ENCODE results near the gene BPIFB1. TPM values are rescaled to one million over a fixed set of nuclear protein-coding genes. Genes with fewer than 3 reads are reported as not detected.

The BPIFB1 gene
- total RNA-seq, 2 donors from 2014 or later, result not detected

GRCh38 chr20:33237989-33238388 is 45.0 kb upstream of the BPIFB1 start:
- Histone ChIP-seq H3K36me3 (replicated peaks in 1 of 2; ENCODE audit: insufficient read depth in 1 of 2, low read depth in 2 of 2) (no peaks in the 10 kb centered on the region), H3K4me1 (no peaks in the 10 kb centered on the region), H3K9me3 (no peaks in the 10 kb centered on the region), H3K4me3 (no peak overlapping the region), H3K27ac (no peak overlapping the region), H3K27me3 (no peaks in the 10 kb centered on the region)
- 33 to 60% methylated on average over 1 to 6 of the region's 6 CpGs for WGBS, 2 donors
- TF ChIP-seq POLR2A (IDR thresholded peaks at IDR 0.05), result no peak
- no peak for TF ChIP-seq CTCF (IDR thresholded peaks at IDR 0.05)
- no peak for DNase-seq
- ATAC-seq, result no peak
- intact Hi-C loops (cut with DNase I), result no loop called here

- Histone ChIP-seq H3K27ac (no peak overlapping the region), H3K4me1 (no peaks in the 10 kb centered on the region), H3K9me3 (no peaks in the 10 kb centered on the region), H3K4me3 (no peak overlapping the region), H3K27me3 (no peaks in the 10 kb centered on the region), H3K36me3 (replicated peaks in 1 of 2; ENCODE audit: insufficient read depth in 1 of 2, low read depth in 2 of 2) (no peaks in the 10 kb centered on the region)
- TF ChIP-seq CTCF (IDR thresholded peaks at IDR 0.05) (no peak), POLR2A (IDR thresholded peaks at IDR 0.05) (no peak)
- WGBS, 2 donors, result 0 to 29% methylated on average over 1 of the region's 1 CpG
- intact Hi-C loops (cut with DNase I), result no loop called here
- ATAC-seq (no peak), DNase-seq (no peak)
These were observed 43.6 kb upstream of the BPIFB1 start for GRCh38 chr20:33239418-33239817.

- no peak for ATAC-seq
These were observed 42.9 kb upstream of the BPIFB1 start for GRCh38 chr20:33239979-33240736.

GRCh38 chr20:33240923-33241322 is 42.1 kb upstream of the BPIFB1 start:
- no peak overlapping the region for H3K27ac ChIP-seq
- no peak for TF ChIP-seq POLR2A (IDR thresholded peaks at IDR 0.05)
- no peak for TF ChIP-seq CTCF (IDR thresholded peaks at IDR 0.05)
- H3K9me3 ChIP-seq, result no peaks in the 10 kb centered on the region
- no peaks in the 10 kb centered on the region for H3K27me3 ChIP-seq
- H3K4me1 ChIP-seq, result no peaks in the 10 kb centered on the region
- intact Hi-C loops (cut with DNase I), result no loop called here
- WGBS, 2 donors, result 36 to 51% methylated on average over 5 of the region's 5 CpGs
- H3K36me3 ChIP-seq (replicated peaks in 1 of 2; ENCODE audit: insufficient read depth in 1 of 2, low read depth in 2 of 2), result no peaks in the 10 kb centered on the region
- ATAC-seq (no peak), DNase-seq (no peak)
- H3K4me3 ChIP-seq, result no peak overlapping the region

More at GRCh38 chr20:33239979-33240736, 42.9 kb upstream of the BPIFB1 start:
- DNase-seq, result no peak
- H3K27me3 ChIP-seq, result no peaks in the 10 kb centered on the region
- H3K4me1 ChIP-seq, result no peaks in the 10 kb centered on the region
- H3K36me3 ChIP-seq (replicated peaks in 1 of 2; ENCODE audit: insufficient read depth in 1 of 2, low read depth in 2 of 2), result no peaks in the 10 kb centered on the region
- H3K4me3 ChIP-seq, result no peak overlapping the region
- 47 to 59% methylated on average over 4 of the region's 4 CpGs for WGBS, 2 donors
- no peak overlapping the region for H3K27ac ChIP-seq
- intact Hi-C loops (cut with DNase I), result no loop called here
- TF ChIP-seq POLR2A (IDR thresholded peaks at IDR 0.05), result no peak
- TF ChIP-seq CTCF (IDR thresholded peaks at IDR 0.05), result no peak
- H3K9me3 ChIP-seq, result no peaks in the 10 kb centered on the region
